Measurements from ENCODE around the gene ZBTB34.

ZBTB34 gene

DNA sequence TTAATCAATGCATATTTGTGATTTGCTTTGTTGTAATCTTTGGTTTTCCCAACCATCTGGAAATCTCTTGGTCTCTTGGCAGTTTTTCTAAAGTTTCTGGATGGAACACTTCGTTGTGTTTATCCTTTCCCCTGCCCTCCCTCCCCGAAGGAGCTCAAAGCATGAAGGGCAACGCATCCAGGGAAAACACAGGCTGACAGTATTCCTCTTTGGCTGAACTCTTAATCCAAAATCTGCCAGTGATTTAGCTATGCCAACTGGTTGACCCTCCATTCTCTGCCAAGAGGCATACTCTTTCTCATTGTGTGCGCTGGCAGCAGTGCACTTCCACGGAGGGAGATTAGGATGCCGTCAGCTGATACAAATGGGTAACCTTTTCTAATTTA, 20.5 kb downstream of the ZBTB34 start:
- no peak for DNase-seq (ENCODE audit: low read depth)
- no peak for TF ChIP-seq CTCF (IDR thresholded peaks at IDR 0.05; ENCODE audit: control insufficient read depth, insufficient read depth, low read depth, low read length, missing control alignments)
- no peak overlapping the region for H3K4me3 ChIP-seq (ENCODE audit: control insufficient read depth, low read depth, low read length)

DNA sequence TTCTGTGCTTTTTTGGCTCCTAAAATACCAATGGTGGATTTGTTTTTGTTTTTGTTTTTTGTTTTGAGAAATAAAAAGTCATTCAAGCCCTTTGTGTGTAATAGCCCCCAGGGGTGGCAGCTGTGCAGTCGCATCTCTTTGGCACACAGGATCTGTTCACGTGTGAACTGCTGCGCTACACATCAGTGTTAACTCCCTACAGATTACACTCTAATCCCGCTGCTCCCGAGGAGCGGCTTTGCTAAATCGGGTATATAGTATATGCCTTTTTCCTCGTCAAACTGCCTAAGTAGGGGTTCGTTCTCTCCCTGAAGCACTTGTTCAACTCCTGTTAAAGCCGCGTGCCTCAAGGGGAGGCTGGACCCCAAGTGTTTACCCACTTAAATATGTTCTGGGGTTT, 22.3 kb downstream of the ZBTB34 start:
- TF ChIP-seq CTCF (IDR thresholded peaks at IDR 0.05; ENCODE audit: control insufficient read depth, insufficient read depth, low read depth, low read length, missing control alignments) = no peak
- H3K4me3 ChIP-seq (ENCODE audit: control insufficient read depth, low read depth, low read length) = no peak overlapping the region
- no peak for DNase-seq (ENCODE audit: low read depth)

DNA sequence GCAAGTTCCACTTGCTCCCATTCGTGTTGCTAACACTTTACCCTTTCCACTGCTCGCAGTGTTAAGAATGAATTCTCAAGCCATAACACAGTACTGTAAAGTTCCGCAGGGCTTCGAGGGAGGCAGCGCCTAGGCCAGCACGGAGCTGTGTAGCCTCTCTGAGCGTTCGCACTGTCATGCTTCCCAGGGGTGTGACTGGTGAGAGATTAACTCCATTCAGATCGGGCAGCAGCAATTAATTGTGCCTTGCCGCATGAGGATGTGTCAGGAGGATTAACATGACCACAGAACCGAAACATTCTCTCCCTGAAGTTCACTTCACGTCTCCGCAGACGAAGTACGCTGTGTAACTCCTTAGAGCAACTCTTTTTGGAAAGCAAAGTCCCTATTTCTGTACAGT, 23.2 kb downstream of the ZBTB34 start:
- no peak for TF ChIP-seq CTCF (IDR thresholded peaks at IDR 0.05; ENCODE audit: control insufficient read depth, insufficient read depth, low read depth, low read length, missing control alignments)
- DNase-seq (ENCODE audit: low read depth) = no peak
- H3K4me3 ChIP-seq (ENCODE audit: control insufficient read depth, low read depth, low read length) = no peak overlapping the region

- H3K4me3 ChIP-seq (ENCODE audit: control insufficient read depth, low read depth, low read length) = no peak overlapping the region
- no peak for TF ChIP-seq CTCF (IDR thresholded peaks at IDR 0.05; ENCODE audit: control insufficient read depth, insufficient read depth, low read depth, low read length, missing control alignments)
- DNase-seq (ENCODE audit: low read depth) = peak; percentile 8
Observed at GRCh38 chr9:126885131-126885641, 24.7 kb downstream of the ZBTB34 start.

DNA sequence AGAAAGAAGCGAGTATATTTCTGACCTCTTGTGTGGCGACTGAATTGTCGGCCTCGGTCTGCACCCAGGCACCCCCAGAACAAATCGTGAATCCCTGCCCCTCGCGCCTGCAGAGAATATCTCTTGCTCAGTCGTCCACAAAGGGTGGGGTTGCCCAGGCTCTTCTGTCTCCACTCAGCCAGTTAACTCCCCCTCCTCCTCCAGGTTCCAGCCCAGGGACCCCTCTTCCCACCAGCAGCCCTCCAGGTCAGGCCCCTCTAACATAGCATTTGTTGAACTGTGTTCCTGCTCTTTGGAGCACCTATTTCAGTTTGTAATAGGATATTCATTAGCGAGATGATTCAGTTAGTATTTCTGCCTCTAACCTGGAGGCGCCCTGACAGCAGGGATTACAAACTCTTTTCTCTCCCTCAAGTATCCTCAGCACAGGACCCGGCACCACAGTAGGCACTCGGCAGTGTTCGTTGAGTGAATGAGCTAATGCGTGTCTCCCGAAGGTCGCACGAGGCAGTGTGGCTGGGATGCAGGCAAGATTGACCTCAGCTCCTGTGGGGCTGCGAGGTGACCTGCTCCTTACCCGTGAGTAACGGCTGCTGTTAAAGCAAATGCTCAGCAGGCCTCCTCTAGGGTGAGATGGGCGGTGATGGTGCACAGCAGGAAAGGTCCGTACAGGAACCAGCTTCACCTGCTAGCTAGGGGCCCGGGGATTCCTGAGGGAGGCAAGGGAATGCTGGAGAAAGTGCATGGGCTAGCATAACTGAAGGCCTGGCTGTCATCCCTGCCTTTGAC, 25.8 kb downstream of the ZBTB34 start:
- no peak for DNase-seq (ENCODE audit: low read depth)
- TF ChIP-seq CTCF (IDR thresholded peaks at IDR 0.05; ENCODE audit: control insufficient read depth, insufficient read depth, low read depth, low read length, missing control alignments) = no peak
- H3K4me3 ChIP-seq (ENCODE audit: control insufficient read depth, low read depth, low read length) = no peak overlapping the region

DNA sequence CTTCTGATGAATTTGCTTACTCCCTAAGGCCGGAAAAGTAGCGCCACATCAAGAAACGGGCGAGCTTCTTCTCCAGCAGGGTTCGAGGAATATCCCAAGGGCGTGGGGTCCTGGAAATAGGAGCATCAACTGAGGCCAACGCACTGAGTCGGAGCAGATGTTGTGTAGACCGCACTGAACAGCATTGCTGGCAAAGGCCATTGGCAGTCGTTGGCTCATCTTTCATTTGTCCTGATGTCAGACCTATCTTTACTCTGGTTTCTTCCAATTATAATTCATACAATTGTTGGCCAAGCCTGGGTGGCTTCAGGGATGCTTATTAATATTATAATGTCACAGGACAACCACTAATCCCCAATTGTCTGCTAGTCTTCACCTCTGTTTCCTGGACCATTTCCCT, 26.5 kb downstream of the ZBTB34 start:
- no peak overlapping the region for H3K4me3 ChIP-seq (ENCODE audit: control insufficient read depth, low read depth, low read length)
- TF ChIP-seq CTCF (IDR thresholded peaks at IDR 0.05; ENCODE audit: control insufficient read depth, insufficient read depth, low read depth, low read length, missing control alignments) = no peak
- DNase-seq (ENCODE audit: low read depth) = no peak

Data from AG09309 (cell line).